GM18909 (cell line): ENCODE measurements around the gene TTC5.
"Not testable (repeated sequence)": the region's sequence is repeated elsewhere in the genome, so short reads cannot be mapped to it uniquely, and the experiment has no call there.

Source experiments
- ATAC-seq: cut with Tn5 transposase; IDR thresholded peaks from one replicate; pipeline ENCODE4 v1.9.1; 2021; ENCODE audit warnings: mild to moderate bottlenecking; ENCODE audit not compliant: unreplicated experiment, poor library complexity

The TTC5 gene

DNA sequence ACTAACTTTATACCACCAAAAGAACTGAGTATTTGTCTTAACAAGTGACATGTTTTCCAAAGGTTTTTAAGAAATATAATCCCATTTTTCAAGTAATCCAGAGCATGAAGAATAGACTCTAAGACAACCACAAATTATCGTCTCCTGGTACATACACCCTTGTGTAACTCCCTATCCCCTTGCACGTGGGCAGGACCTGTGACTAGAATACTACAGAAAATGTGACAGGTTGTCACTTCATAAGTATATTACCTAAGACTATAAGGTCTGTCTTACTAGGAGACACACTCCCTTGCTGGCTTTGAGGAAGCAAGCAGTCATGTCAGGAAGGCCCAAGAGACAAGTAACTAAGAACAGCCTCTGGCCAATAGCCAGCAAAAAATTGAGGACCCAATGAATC, 8.3 kb upstream of the TTC5 start:
- ATAC-seq: no peak

- peak; percentile 10 for ATAC-seq
Measured at GRCh38 chr14:20306079-20306423, 300 bp upstream of the TTC5 start.

GRCh38 chr14:20302042-20302755, 3.6 kb downstream of the TTC5 start:
- no peak for ATAC-seq

DNA sequence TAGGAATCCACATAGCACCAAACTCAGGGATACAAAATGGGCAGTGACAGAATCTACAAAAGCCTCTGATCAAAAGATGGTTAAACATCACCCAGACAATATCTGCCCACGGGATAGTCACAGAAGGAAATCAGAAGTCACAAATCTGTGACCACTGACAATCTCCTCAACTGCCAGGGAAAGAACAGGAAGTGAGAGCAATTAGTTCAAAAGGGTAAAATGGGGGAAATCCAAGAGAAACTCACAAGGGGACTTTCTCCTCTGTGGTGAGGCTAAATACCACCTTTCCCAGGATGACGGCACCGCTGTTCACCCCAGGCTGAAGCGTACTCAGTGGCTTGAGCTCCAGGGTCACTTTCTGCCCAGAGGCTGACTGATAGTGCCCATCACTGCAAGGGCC, 10.7 kb downstream of the TTC5 start:
- ATAC-seq: peak; percentile 87

DNA sequence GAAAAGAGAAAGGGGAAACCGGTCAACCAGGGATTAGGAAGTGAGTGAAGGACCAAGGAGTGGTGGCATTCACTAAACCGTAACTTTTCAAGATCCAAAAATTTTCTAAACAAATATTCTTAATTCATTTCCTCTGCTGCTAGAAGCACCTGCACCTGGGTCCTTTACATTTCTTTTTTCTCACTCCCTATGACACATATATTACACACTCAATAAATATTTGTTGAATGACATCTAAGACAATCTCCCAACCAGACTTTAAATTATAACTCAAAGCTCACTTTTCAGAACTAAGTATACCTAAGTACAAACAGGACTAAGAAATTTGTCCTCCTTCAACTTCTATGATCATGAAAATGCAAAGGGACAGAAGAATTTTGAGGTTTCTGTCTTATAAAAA, 11.1 kb downstream of the TTC5 start:
- ATAC-seq: no peak

- not testable (repeated sequence) for ATAC-seq
Measured at GRCh38 chr14:20281998-20282397, 23.8 kb downstream of the TTC5 start.

- ATAC-seq: not testable (repeated sequence)
Measured at GRCh38 chr14:20280265-20280664, 25.5 kb downstream of the TTC5 start.

GRCh38 chr14:20278414-20278813, 27.3 kb downstream of the TTC5 start:
- ATAC-seq: no peak

DNA sequence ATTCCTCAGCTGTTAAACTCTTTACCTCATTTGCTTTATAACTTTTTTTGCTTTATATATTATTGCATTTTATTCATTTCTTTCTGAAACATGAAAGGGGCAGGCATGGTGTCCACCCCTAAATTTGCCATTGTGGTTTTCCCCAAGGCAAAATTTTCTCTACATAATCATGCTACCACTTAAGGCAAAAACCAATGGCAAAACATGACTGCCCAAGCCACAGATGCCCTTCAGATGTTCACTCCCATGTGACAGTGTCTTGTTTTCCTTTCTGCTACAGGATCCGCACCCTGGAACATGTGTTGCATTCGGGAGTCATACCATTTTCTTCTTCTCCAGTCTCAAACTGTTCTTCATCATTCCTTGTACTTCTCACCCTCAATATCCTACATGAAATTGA, 28.3 kb downstream of the TTC5 start:
- ATAC-seq: no peak

DNA sequence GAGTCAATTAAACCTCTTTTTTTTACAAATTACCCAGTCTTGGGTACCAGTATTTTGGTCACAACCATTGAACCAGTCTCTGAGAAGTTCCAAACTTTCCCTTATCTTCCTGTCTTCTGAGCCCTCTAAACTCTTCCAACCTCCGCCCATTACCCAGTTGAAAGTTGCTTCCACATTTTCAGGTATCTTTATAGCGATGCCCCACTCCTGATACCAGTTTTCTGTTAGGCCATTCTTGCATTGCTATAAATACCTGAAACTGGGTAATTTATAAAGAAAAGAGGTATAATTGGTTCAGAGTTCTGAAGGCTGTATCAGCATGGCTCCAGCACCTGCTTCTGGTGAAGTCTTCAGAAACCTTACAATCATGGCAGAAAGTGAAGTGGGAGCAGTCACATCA, 31.7 kb downstream of the TTC5 start:
- no peak for ATAC-seq

DNA sequence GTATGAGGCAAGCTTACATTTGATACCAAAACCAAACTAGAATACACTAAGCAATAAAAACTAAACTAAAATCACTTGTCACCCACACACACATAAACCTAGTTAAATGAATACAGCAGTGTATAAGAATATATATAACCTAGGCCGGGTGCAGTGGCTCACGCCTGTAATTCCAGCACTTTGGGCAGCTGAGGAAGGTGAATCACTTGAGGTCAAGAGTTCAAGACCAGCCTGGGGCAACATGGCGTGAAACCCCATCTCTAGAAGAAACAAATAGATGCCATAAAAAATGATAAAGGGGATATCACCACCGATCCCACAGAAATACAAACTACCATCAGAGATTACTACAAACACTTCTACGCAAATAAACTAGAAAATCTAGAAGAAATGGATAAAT, 41.4 kb downstream of the TTC5 start:
- ATAC-seq: not testable (repeated sequence)

DNA sequence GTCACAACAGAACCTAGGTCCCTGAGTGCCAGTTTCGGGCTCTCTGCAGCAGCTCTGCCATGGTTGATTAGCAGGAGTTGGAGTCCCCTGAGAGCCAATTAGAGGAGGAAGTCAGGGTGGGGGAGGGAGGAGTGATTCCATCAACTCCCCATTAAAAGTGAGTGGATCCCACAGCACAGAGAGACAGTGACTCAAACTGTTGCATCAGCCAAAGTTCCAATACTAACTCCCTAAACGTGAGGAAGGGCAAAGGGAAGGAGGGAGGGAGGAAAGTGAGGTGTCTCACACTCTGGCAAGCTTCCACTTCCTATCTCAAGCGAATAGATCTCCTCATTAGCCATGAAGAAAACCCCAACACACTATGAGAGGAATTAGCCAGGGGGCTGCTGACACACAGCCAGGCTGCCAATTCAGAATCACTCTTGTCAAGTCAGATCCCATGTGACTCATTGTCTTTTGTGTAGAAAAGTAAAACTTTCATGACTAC, 43.1 kb downstream of the TTC5 start:
- ATAC-seq: no peak

- ATAC-seq: no peak
Measured at GRCh38 chr14:20247646-20248246, 58.0 kb downstream of the TTC5 start.
